Ectodermal cell (in vitro differentiated cells): ENCODE measurements around the gene ALOX5AP.
A peak's percentile ranks its signal among the peaks of the same experiment; 100 is the strongest.

Experiments
- H3K27ac ChIP-seq: 2 replicates; pipeline ENCODE4 v1.7.0; 2013; ENCODE audit warnings: mild to moderate bottlenecking, low read depth, low read length; ENCODE audit not compliant: insufficient read depth, poor library complexity, severe bottlenecking
- H3K27me3 ChIP-seq: 2 replicates; pipeline ENCODE4 v1.7.0; 2013; ENCODE audit warnings: mild to moderate bottlenecking, low read length; ENCODE audit not compliant: insufficient read depth, control insufficient read depth, poor library complexity, severe bottlenecking
- H3K36me3 ChIP-seq: one replicate; pipeline ENCODE4 v1.7.0; 2013; ENCODE audit warnings: low read length; ENCODE audit not compliant: control insufficient read depth, insufficient read depth
- H3K4me1 ChIP-seq: one replicate; pipeline ENCODE4 v1.7.0; 2013; ENCODE audit warnings: low read length; ENCODE audit not compliant: control insufficient read depth, insufficient read depth
- H3K4me3 ChIP-seq: 2 replicates; pipeline ENCODE4 v1.7.0; 2013; ENCODE audit warnings: low read depth, low read length, control low read depth; ENCODE audit not compliant: insufficient read depth
- H3K9me3 ChIP-seq: 2 replicates; pipeline ENCODE4 v1.7.0; 2013; ENCODE audit warnings: mild to moderate bottlenecking, low read length, moderate library complexity; ENCODE audit not compliant: control insufficient read depth
- WGBS, 2 experiments: methylation state at CpG; one replicate each; pipeline ENCODE4 v1.1.7; 2013; ENCODE audit warnings: missing lambda C conversion rate in 2 of 2; 5-methylcytosine and 5-hydroxymethylcytosine counted together

ALOX5AP gene

DNA sequence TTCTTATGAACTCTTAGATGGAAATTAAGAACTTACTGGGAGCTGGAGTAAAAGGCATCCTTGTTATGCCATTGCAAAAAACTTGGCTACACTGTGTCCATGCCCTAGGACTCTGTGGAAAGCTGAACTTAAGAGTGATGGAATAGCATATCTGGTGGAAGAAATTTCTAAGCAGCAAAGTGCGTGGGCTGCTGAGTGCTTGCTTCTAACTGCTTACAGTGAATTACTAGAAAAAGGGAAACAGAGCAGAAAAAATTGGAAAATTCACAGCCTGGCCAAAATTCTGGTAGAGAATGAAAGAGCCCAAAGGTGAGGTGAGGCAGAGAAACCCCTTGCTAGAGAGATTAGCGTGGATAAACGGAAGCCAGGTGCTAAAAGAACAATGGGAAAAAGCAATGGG lies 44.3 kb downstream of the ALOX5AP start:
- no peak overlapping the region for H3K4me3 ChIP-seq
- no peaks in the 10 kb centered on the region for H3K27me3 ChIP-seq
- H3K36me3 ChIP-seq: no peaks in the 10 kb centered on the region
- 89 to 90% methylated on average over 3 of the region's 3 CpGs for WGBS, 2 experiments
- H3K9me3 ChIP-seq: no peaks in the 10 kb centered on the region
- peaks cover 9% of the 10 kb centered on the region for H3K4me1 ChIP-seq
- H3K27ac ChIP-seq: no peak overlapping the region

DNA sequence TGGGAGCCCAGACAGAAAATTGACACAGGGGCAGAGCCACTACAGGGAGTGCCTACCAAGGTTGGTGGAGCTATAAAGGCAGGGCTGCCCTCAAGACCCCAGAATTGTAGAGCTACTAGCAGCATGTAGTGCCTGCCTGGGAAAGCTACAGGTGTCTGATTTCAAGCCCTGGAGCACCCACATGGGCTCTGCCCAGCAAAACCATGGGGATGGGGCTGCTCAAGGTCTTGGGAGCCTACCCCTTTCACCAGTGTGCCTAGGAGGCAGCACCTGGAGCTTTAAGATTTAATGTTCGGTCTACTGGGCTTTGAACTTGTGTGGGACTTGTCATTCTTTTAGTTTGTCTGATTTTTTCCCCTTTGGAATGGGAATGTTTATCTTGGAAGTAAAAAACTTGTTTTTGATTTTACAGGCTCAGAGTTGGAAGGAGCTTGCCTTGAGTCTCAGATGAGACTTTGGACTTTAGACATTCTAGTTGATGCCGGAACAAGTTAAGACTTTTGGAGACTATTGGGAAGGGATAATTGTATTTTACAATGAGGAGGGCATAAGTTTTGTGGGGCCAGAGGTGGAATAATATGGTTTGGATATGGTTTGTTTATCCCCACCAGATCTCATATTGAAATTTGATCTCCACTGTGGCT lies 45.1 kb downstream of the ALOX5AP start:
- Histone ChIP-seq H3K27ac (no peak overlapping the region), H3K27me3 (no peaks in the 10 kb centered on the region), H3K4me1 (peaks cover 9% of the 10 kb centered on the region), H3K9me3 (no peaks in the 10 kb centered on the region), H3K36me3 (no peaks in the 10 kb centered on the region), H3K4me3 (no peak overlapping the region)
- 95 to 96% methylated on average over 2 of the region's 2 CpGs for WGBS, 2 experiments

DNA sequence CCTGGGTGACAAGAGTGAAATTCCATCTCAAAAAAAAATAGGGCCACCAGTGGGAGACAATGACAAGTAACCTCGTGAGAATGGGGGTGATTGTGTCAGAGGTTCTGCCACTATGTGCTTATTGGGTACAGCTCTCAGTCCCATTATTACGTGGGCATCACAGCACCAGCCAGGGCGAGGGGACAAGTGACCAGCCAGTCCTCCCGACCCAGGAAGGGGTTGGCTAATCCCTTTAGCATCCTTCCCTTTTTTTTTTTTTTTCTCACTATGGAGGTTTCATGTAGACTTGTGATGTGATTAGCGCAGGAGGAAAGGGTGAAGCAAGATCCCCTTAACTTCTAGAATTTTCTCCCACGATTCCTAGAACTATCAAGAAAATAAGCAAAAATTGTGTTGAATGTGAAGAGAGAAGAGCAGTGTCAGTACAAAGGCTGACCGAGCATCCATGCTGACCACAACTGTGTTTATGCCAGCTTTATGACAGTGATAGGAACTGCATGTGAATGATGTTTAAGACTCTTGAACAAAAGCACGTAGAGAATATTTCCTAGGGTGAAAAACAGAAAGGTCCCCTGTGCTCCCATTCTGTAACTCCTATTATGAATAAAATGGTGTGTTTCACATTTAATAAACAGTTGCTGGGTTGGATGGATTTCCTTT lies 50.0 kb downstream of the ALOX5AP start:
- H3K27me3 ChIP-seq: no peaks in the 10 kb centered on the region
- H3K9me3 ChIP-seq: no peaks in the 10 kb centered on the region
- no peaks in the 10 kb centered on the region for H3K36me3 ChIP-seq
- no peak overlapping the region for H3K27ac ChIP-seq
- no peaks in the 10 kb centered on the region for H3K4me1 ChIP-seq
- WGBS, 2 experiments: 88 to 92% methylated on average over 7 to 8 of the region's 8 CpGs
- no peak overlapping the region for H3K4me3 ChIP-seq

DNA sequence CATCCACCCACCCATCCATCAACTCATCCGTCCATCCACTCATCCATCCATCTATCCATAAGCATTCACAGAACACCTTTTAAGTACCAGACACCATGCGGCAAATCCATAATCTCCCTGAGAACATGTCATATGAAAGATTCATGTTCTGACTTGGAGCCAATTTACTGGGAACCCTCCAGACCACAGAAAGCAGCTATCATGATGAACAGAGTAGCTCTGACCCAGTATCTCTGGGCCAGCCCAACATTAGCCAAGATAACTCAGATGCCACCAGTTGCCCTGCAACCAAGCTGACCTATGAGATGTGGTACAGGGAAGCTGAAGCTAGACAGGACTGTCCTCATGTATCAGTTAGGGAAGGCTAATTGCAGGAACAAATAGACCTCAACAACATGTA lies 51.3 kb downstream of the ALOX5AP start:
- Histone ChIP-seq H3K36me3 (no peaks in the 10 kb centered on the region), H3K4me3 (no peak overlapping the region), H3K27me3 (no peaks in the 10 kb centered on the region), H3K27ac (no peak overlapping the region), H3K9me3 (no peaks in the 10 kb centered on the region), H3K4me1 (no peaks in the 10 kb centered on the region)
- 92 to 96% methylated on average over 2 of the region's 2 CpGs for WGBS, 2 experiments

DNA sequence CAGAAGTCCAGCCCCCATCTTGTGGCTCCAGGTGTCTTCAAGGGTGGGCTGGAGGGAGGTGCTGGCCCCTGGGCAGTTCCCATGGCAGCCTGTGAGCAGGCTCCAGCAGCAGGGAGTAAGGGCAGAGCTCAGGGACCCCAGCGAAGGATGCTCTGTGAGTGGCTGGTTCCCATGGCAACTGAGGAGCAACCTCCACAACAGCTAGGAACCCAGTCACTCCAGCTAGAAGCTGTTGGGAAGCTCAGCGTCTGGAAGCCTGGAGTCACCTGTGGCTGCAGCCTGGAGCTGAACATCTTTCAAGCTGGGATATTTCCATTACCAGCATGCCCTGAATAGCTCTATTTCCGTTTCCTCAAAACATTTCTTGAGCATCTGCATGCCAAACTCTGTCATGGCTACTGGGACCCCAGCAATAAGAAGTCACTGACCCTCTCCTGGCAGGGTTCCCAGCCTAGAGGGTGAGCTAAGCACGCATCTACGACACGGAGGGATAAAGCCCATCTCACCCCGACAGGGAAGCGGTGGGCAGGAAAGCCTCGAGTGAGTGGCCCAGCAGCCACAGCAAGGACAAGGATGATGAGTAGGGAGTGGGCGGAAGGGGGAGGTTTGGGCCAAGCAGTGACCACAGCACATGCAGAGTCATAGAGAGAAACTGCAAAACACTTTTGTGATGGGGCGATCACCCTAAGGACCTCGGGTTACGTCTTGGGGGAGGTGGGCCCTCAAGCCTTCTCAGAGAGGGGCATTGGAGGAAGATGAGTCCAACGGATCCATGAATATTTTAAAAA lies 52.6 kb downstream of the ALOX5AP start:
- peaks cover 12% of the 10 kb centered on the region for H3K4me1 ChIP-seq
- 88 to 92% methylated on average over 13 to 14 of the region's 14 CpGs for WGBS, 2 experiments
- no peak overlapping the region for H3K4me3 ChIP-seq
- no peaks in the 10 kb centered on the region for H3K9me3 ChIP-seq
- H3K36me3 ChIP-seq: no peaks in the 10 kb centered on the region
- no peak overlapping the region for H3K27ac ChIP-seq
- no peaks in the 10 kb centered on the region for H3K27me3 ChIP-seq

DNA sequence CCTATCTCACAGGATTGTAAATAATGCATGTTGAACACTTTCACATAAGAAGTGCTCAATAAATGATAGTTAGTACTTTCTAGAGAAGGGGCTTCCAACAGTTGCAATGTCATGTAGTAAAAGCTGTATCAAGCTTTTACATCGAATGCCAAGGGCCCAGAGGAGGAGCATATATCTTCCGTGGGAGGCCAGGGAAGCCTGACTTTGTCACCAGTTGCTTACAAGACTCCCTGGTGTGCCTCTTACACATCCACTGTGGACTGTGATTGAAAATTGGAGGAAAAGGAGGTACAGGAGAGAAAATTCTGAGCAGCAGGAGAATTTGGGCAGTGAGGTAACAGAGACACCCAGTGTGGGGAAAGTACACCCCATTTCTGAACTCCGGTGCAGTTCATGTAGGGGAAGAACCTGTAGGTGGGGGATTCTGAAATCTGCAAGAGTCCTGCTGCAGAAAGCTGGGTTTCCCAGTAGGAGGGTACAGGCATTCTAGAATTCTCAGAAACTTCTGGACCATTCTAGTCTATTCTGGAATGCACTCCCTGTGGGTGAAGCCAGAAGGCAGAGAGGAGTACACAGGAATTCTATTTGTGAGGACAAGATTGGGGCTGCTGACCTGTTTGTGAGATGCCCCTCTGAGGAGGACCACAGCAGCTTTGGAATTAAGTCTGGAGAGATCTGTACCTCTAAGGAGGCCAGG lies 54.0 kb downstream of the ALOX5AP start:
- Histone ChIP-seq H3K36me3 (no peaks in the 10 kb centered on the region), H3K27ac (no peak overlapping the region), H3K4me1 (peaks cover 12% of the 10 kb centered on the region), H3K4me3 (no peak overlapping the region), H3K27me3 (no peaks in the 10 kb centered on the region), H3K9me3 (no peaks in the 10 kb centered on the region)
- WGBS, 2 experiments: 87 to 89% methylated on average over 3 of the region's 3 CpGs

DNA sequence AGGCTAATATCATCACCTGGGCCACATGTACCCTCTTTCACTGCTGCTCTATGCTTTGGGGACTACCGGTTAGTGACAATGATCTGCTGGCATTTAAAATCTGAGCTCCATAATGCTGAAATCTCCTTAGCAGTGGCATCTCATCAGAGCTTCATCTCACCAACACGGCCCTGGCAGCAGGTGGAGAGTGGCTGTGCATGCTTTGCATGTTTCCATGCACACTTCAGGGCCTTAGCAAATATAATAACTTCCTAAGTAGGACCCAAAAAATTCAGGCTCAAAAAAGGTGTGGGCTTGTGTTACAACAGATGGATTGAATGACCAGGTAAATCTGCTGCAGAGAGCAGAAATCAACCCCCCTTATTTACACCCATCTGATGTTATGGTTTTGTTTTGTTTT lies 55.2 kb downstream of the ALOX5AP start:
- H3K27me3 ChIP-seq: no peaks in the 10 kb centered on the region
- H3K27ac ChIP-seq: no peak overlapping the region
- H3K9me3 ChIP-seq: no peaks in the 10 kb centered on the region
- no peak overlapping the region for H3K4me3 ChIP-seq
- no peaks in the 10 kb centered on the region for H3K36me3 ChIP-seq
- 93 to 95% methylated on average over 2 of the region's 2 CpGs for WGBS, 2 experiments
- H3K4me1 ChIP-seq: peaks cover 12% of the 10 kb centered on the region

DNA sequence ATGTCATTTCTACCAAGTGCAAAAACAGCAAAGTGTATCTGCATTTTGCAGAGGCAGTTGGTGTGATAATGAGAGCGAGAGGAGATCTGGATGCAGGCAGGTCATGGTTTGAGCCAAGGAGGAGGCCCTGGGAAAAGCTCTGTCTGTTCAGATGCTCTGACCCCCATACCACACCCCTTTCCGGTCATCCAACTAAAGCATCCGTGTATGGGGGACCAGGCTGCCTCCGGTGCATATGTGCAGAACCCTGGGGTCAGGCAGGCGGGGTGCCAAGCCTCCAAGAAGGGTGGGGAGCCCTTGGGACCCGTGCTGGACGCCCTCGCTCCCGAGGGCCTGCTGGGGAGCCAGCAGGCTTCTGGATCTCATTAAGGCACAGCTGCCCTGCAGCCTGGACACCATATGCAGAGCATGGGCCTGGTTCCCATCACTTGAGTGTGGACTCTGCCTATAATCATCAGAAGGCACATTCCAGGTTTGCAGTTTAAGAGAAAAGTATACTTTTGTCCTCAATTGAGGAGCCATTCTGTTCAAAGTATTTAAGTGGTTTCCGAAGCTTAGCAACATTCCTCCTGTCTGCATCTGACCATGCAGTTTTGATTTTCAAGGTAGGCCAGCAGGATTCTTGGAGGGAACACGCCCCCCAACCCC lies 56.1 kb downstream of the ALOX5AP start:
- WGBS, 2 experiments: 93 to 96% methylated on average over 11 of the region's 11 CpGs
- no peak overlapping the region for H3K27ac ChIP-seq
- no peak overlapping the region for H3K4me3 ChIP-seq
- no peaks in the 10 kb centered on the region for H3K27me3 ChIP-seq
- H3K9me3 ChIP-seq: no peaks in the 10 kb centered on the region
- H3K36me3 ChIP-seq: no peaks in the 10 kb centered on the region
- peaks cover 12% of the 10 kb centered on the region for H3K4me1 ChIP-seq

DNA sequence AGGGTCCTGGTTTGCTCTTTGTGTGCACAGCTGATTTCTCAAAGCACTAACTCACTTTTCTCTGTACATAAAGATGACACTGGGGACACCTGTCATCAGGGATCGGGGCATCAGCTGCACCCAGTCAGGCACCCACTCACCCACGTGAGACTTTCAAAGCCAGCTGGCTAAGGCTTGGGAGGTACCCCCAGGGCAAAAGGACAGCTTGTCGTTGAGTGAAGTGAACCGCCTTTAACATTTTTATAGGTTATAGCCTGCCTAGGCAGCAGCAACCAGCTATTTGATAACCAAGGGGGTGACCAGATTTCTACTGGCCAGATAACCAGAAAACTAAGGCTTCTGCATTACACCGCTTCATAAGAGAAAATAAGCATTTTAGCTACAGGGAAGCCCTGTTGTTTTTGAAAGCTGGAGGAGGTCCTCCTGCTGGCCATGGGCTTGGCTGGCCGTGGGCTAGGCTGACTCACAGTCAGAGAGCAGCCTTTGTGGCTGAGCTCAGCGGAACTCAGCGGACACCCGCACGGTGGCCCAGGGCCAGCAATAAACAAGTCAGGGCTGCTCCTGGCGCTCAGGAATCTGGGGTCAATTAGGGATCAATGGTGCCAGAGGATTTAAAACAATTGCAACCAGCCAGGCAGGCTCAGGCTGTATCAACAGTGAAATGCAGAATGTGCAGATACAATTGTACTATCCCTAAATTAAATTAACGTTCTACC lies 57.1 kb downstream of the ALOX5AP start:
- peak overlapping the region; percentile 67 for H3K27ac ChIP-seq
- 46 to 50% methylated on average over 12 of the region's 12 CpGs for WGBS, 2 experiments
- no peaks in the 10 kb centered on the region for H3K36me3 ChIP-seq
- H3K9me3 ChIP-seq: no peaks in the 10 kb centered on the region
- H3K4me3 ChIP-seq: no peak overlapping the region
- peaks cover 12% of the 10 kb centered on the region for H3K4me1 ChIP-seq
- no peaks in the 10 kb centered on the region for H3K27me3 ChIP-seq
